ENCODE measurements around the gene MCCC1. TPM values are rescaled to one million over a fixed set of nuclear protein-coding genes. Genes with fewer than 3 reads are reported as not detected.

Gene MCCC1
- total RNA-seq: 10 to 100 TPM; 20.5 to 40.3 (median 35.0) TPM

- intact Hi-C loops (cut with DNase I; ENCODE audit: low total_unique reads): no loop called here
- H3K4me1 ChIP-seq: no peaks in the 10 kb centered on the region
- peak within 1 kb of the TSS; percentile 83 to 85 for H3K27ac ChIP-seq
- peak within 1 kb of the TSS; percentile 69 to 74 for H3K4me3 ChIP-seq
- no peaks in the 10 kb centered on the region for H3K36me3 ChIP-seq
- no peaks in the 10 kb centered on the region for H3K27me3 ChIP-seq
- DNase-seq: peak; percentile 98
- H3K9me3 ChIP-seq: no peaks in the 10 kb centered on the region
- TF ChIP-seq POLR2A (IDR thresholded peaks at IDR 0.05): peak; percentile 53 to 73
- TF ChIP-seq CTCF (IDR thresholded peaks at IDR 0.05): peak in 1 of 4 experiments; percentile 21
Measured at GRCh38 chr3:183099026-183099837, at the start of gene MCCC1. Gene MCCC1 (minus strand): TSS chr3:183099496. CDS start chr3:183099440, 56 bp downstream.

GRCh38 chr3:183148056-183148455, 48.8 kb upstream of the MCCC1 start:
- H3K36me3 ChIP-seq: no peaks in the 10 kb centered on the region
- H3K27ac ChIP-seq: no peak overlapping the region
- H3K4me3 ChIP-seq: no peak overlapping the region
- no peak for TF ChIP-seq POLR2A (IDR thresholded peaks at IDR 0.05)
- TF ChIP-seq CTCF (IDR thresholded peaks at IDR 0.05): no peak
- no peaks in the 10 kb centered on the region for H3K9me3 ChIP-seq
- no peaks in the 10 kb centered on the region for H3K27me3 ChIP-seq
- no peak for DNase-seq
- intact Hi-C loops (cut with DNase I; ENCODE audit: low total_unique reads): no loop called here
- no peaks in the 10 kb centered on the region for H3K4me1 ChIP-seq

- no peaks in the 10 kb centered on the region for H3K27me3 ChIP-seq
- no peaks in the 10 kb centered on the region for H3K9me3 ChIP-seq
- H3K27ac ChIP-seq: no peak overlapping the region
- no peaks in the 10 kb centered on the region for H3K36me3 ChIP-seq
- no peak for DNase-seq
- intact Hi-C loops (cut with DNase I; ENCODE audit: low total_unique reads): no loop called here
- TF ChIP-seq CTCF (IDR thresholded peaks at IDR 0.05): no peak
- TF ChIP-seq POLR2A (IDR thresholded peaks at IDR 0.05): no peak
- no peaks in the 10 kb centered on the region for H3K4me1 ChIP-seq
- no peak overlapping the region for H3K4me3 ChIP-seq
Measured at GRCh38 chr3:183144363-183144762, 45.1 kb upstream of the MCCC1 start.

- intact Hi-C loops (cut with DNase I; ENCODE audit: low total_unique reads): no loop called here
- TF ChIP-seq CTCF (IDR thresholded peaks at IDR 0.05): no peak
- TF ChIP-seq POLR2A (IDR thresholded peaks at IDR 0.05): no peak
- Histone ChIP-seq H3K27me3 (no peaks in the 10 kb centered on the region), H3K4me3 (no peak overlapping the region), H3K27ac (no peak overlapping the region), H3K4me1 (no peaks in the 10 kb centered on the region), H3K9me3 (no peaks in the 10 kb centered on the region), H3K36me3 (no peaks in the 10 kb centered on the region)
- DNase-seq: no peak
Measured at GRCh38 chr3:183142199-183142598, 42.9 kb upstream of the MCCC1 start.

GRCh38 chr3:183134844-183135243, 35.5 kb upstream of the MCCC1 start:
- no peak for DNase-seq
- Histone ChIP-seq H3K27ac (no peak overlapping the region), H3K4me3 (no peak overlapping the region), H3K36me3 (no peaks in the 10 kb centered on the region), H3K9me3 (no peaks in the 10 kb centered on the region), H3K27me3 (no peaks in the 10 kb centered on the region), H3K4me1 (no peaks in the 10 kb centered on the region)
- intact Hi-C loops (cut with DNase I; ENCODE audit: low total_unique reads): no loop called here
- TF ChIP-seq POLR2A (IDR thresholded peaks at IDR 0.05): no peak
- no peak for TF ChIP-seq CTCF (IDR thresholded peaks at IDR 0.05)
